HCEC 1CT (cell line): ENCODE results near the gene TBCD.

Experiments
- DNase-seq: peaks from one replicate; pipeline ENCODE4 v3.0.0-alpha.2; 2017

The TBCD gene

GRCh38 chr17:82859431-82860403 lies 107.9 kb downstream of the TBCD start:
- peak; percentile 44 for DNase-seq

GRCh38 chr17:82860606-82861392 lies 108.9 kb downstream of the TBCD start:
- DNase-seq: no peak

GRCh38 chr17:82861393-82861775 lies 109.5 kb downstream of the TBCD start:
- DNase-seq: no peak

GRCh38 chr17:82862191-82862590 lies 110.3 kb downstream of the TBCD start:
- DNase-seq: no peak

- no peak for DNase-seq
These were observed 111.0 kb downstream of the TBCD start for GRCh38 chr17:82862737-82863382.

- no peak for DNase-seq
These were observed 111.6 kb downstream of the TBCD start for GRCh38 chr17:82863383-82863940.

- DNase-seq: peak; percentile 76
These were observed 112.3 kb downstream of the TBCD start for GRCh38 chr17:82863941-82864712.

- DNase-seq: no peak
These were observed 112.9 kb downstream of the TBCD start for GRCh38 chr17:82864713-82865248.

- no peak for DNase-seq
These were observed 113.4 kb downstream of the TBCD start for GRCh38 chr17:82865274-82865673.

GRCh38 chr17:82865774-82866395 lies 114.0 kb downstream of the TBCD start:
- DNase-seq: no peak

- peak; percentile 84 for DNase-seq
These were observed 114.8 kb downstream of the TBCD start for GRCh38 chr17:82866590-82867191.

- no peak for DNase-seq
These were observed 116.0 kb downstream of the TBCD start for GRCh38 chr17:82867763-82868325.

- no peak for DNase-seq
These were observed 116.9 kb downstream of the TBCD start for GRCh38 chr17:82868715-82869131.

GRCh38 chr17:82869536-82869935 lies 117.7 kb downstream of the TBCD start:
- DNase-seq: no peak

GRCh38 chr17:82870091-82870491 lies 118.2 kb downstream of the TBCD start:
- no peak for DNase-seq

- no peak for DNase-seq
These were observed 118.7 kb downstream of the TBCD start for GRCh38 chr17:82870541-82870940.

- DNase-seq: no peak
These were observed 119.4 kb downstream of the TBCD start for GRCh38 chr17:82871056-82871775.

GRCh38 chr17:82871776-82872561 lies 120.1 kb downstream of the TBCD start:
- DNase-seq: no peak
